SK-N-SH (cell line): ENCODE data around the gene MC3R.

Source experiments
- CHD2 ChIP-seq: fragments of 150-350 bp; IDR thresholded peaks from 2 replicates; pipeline ENCODE4 v1.6.1; 2018; ENCODE audit warnings: low read length; ENCODE audit not compliant: partially characterized antibody
- CTCF ChIP-seq: fragments of 200-600 bp; sonication (generic); IDR thresholded peaks from 2 replicates; pipeline ENCODE4 v1.6.1; 2017; ENCODE audit warnings: antibody characterized with exemption, mild to moderate bottlenecking, moderate library complexity
- FOXM1 ChIP-seq: IDR thresholded peaks from 2 replicates; pipeline ENCODE4 v1.4.0; 2012; ENCODE audit warnings: low read depth, mild to moderate bottlenecking
- JUND ChIP-seq: IDR thresholded peaks from 2 replicates; pipeline ENCODE4 v1.4.0; 2012
- POLR2AphosphoS5 ChIP-seq: IDR thresholded peaks from 2 replicates; pipeline ENCODE4 v1.6.1; 2012; ENCODE audit warnings: low read depth, low read length

GRCh38 chr20:56273491-56273890, 25.0 kb downstream of the MC3R start:
- TF ChIP-seq CTCF (no peak), POLR2AphosphoS5 (no peak), FOXM1 (no peak), JUND (no peak), CHD2 (no peak)
